H1 (cell line): ENCODE data around the gene SLCO2A1.

Source experiments
- CBX5 ChIP-seq: fragments of 300-800, 300-1000 bp; sonication (generic); IDR thresholded peaks from 2 replicates; pipeline ENCODE4 v1.7.1; 2016; ENCODE audit warnings: antibody characterized with exemption, low read length, low read depth
- CHD2 ChIP-seq: IDR thresholded peaks from 2 replicates; pipeline ENCODE4 v1.6.1; 2012; ENCODE audit warnings: low read length, improper control_type of control experiment
- EP300 ChIP-seq, 2 experiments: IDR thresholded peaks; 1 replicate in 1 of 2; 2 replicates in 1 of 2; pipeline ENCODE4 v1.6.1; 2011 to 2012; ENCODE audit warnings: low read depth in 2 of 2, low read length in 2 of 2, mild to moderate bottlenecking in 2 of 2, borderline replicate concordance in 1 of 2, inconsistent platforms in 1 of 2, moderate library complexity in 1 of 2
- EZH2 ChIP-seq: fragments of 200-600 bp; sonication (generic); IDR thresholded peaks from 2 replicates; pipeline ENCODE4 v1.7.1; 2012; ENCODE audit warnings: low read depth, mild to moderate bottlenecking, moderate library complexity, low read length, inconsistent platforms; ENCODE audit not compliant: severe bottlenecking
- JUND ChIP-seq: IDR thresholded peaks from 2 replicates; pipeline ENCODE4 v1.6.1; 2011; ENCODE audit warnings: mild to moderate bottlenecking, improper control_type of control experiment, low read length
- KDM1A ChIP-seq: fragments of 200-600, 300-600 bp; sonication (generic); IDR thresholded peaks from 2 replicates; pipeline ENCODE4 v1.7.1; 2016; ENCODE audit warnings: mild to moderate bottlenecking, low read length, borderline replicate concordance
- POLR2A ChIP-seq, 2 experiments: IDR thresholded peaks; 1 replicate in 1 of 2; 2 replicates in 1 of 2; pipeline ENCODE4 v1.6.1; 2011; ENCODE audit warnings: low read depth in 2 of 2, low read length in 2 of 2, mild to moderate bottlenecking in 2 of 2; ENCODE audit errors: control extremely low read depth in 1 of 2
- POLR2AphosphoS5 ChIP-seq: IDR thresholded peaks from 2 replicates; pipeline ENCODE4 v1.6.1; 2011; ENCODE audit warnings: low read depth, low read length
- RXRA ChIP-seq: IDR thresholded peaks from 2 replicates; pipeline ENCODE4 v1.6.1; 2011; ENCODE audit warnings: low read depth, mild to moderate bottlenecking, low read length, moderate library complexity; ENCODE audit not compliant: insufficient read depth
- SP1 ChIP-seq: IDR thresholded peaks from 2 replicates; pipeline ENCODE4 v1.6.1; 2011; ENCODE audit warnings: low read depth, low read length
- SP2 ChIP-seq: IDR thresholded peaks from 2 replicates; pipeline ENCODE4 v1.6.1; 2012; ENCODE audit warnings: mild to moderate bottlenecking, low read length, inconsistent platforms
- TAF7 ChIP-seq: optimal IDR thresholded peaks from 2 replicates; pipeline ENCODE3; 2011; ENCODE audit warnings: low read depth, mild to moderate bottlenecking, inconsistent platforms, low read length, moderate library complexity, borderline replicate concordance
- ZNF274 ChIP-seq: IDR thresholded peaks from 2 replicates; pipeline ENCODE4 v1.7.0; 2012; ENCODE audit warnings: low read length, borderline replicate concordance; ENCODE audit errors: extremely low read depth
- TF ChIP-seq, protein P1 (sequence below), 3 experiments: IDR thresholded peaks; 1 replicate in 2 of 3; 2 replicates in 1 of 3; pipeline versions ENCODE4 v1.5.1 to v1.6.1; 2011; ENCODE audit warnings: low read length in 3 of 3, mild to moderate bottlenecking in 3 of 3, inconsistent platforms in 2 of 3, low read depth in 1 of 3, moderate library complexity in 1 of 3; ENCODE audit not compliant: insufficient read depth in 1 of 3; ENCODE audit errors: control extremely low read depth in 1 of 3

DNA sequence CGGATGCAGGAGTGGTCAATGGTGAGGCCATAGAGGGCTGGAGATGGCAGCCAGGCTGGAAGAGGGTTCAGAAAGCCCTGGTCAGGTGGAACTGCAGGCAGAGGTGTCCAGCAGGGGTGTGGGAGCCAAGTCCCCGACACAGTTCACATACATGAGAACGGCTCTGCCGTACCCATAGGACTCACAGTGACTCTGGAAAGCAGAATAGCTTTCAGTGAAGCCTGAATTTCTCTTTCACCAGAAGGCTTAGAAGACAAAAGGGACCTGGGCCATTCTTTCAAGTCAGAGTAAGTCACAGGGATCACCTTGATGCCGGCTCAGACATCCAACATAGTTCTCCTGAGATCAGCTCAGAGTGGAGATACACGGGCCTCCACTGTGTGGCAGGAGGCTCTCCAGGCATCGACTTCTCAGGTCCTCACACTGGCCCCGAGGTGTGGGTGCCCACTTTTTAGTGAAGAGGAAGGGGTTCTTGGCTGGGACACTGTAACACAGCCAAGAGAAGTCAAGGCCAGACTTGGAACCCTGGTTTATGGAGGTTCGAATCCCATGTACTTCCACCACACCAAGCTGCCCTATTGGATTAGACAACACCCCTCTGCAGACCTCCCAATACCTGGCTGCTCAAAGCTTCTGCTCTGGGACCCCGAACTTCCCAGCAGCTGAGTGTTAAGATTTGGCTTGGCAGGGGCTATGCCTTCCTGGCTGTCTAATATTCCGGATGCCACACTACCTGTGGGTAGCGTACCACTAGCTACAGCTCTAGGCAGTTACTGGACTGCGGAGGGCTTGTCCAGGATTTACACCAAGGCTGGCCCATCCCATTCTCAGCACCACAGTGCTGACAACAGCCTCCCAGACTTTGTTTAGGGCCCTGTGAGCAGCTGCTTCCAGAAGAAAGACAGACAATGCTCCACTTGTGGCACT, 93.6 kb downstream of the SLCO2A1 start:
- TF ChIP-seq POLR2A (IDR thresholded peaks at IDR 0.05; ENCODE audit: control extremely low read depth in 1 of 2, low read depth in 2 of 2, low read length in 2 of 2) (no peak), KDM1A (no peak), JUND (no peak), EZH2 (no peak), SP1 (no peak), EP300 (IDR thresholded peaks at IDR 0.05; ENCODE audit: borderline replicate concordance in 1 of 2, low read depth in 2 of 2, low read length in 2 of 2) (no peak), ZNF274 (no peak), SP2 (no peak), POLR2AphosphoS5 (no peak), RXRA (no peak), CBX5 (no peak), CHD2 (no peak), TAF7 (no peak)
- TF ChIP-seq, protein P1, sequence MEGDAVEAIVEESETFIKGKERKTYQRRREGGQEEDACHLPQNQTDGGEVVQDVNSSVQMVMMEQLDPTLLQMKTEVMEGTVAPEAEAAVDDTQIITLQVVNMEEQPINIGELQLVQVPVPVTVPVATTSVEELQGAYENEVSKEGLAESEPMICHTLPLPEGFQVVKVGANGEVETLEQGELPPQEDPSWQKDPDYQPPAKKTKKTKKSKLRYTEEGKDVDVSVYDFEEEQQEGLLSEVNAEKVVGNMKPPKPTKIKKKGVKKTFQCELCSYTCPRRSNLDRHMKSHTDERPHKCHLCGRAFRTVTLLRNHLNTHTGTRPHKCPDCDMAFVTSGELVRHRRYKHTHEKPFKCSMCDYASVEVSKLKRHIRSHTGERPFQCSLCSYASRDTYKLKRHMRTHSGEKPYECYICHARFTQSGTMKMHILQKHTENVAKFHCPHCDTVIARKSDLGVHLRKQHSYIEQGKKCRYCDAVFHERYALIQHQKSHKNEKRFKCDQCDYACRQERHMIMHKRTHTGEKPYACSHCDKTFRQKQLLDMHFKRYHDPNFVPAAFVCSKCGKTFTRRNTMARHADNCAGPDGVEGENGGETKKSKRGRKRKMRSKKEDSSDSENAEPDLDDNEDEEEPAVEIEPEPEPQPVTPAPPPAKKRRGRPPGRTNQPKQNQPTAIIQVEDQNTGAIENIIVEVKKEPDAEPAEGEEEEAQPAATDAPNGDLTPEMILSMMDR (IDR thresholded peaks at IDR 0.05; ENCODE audit: control extremely low read depth in 1 of 3, insufficient read depth in 1 of 3, low read depth in 1 of 3, low read length in 3 of 3), result no peak
